ENCODE results near the gene SRRM1.

The SRRM1 gene, protein sequence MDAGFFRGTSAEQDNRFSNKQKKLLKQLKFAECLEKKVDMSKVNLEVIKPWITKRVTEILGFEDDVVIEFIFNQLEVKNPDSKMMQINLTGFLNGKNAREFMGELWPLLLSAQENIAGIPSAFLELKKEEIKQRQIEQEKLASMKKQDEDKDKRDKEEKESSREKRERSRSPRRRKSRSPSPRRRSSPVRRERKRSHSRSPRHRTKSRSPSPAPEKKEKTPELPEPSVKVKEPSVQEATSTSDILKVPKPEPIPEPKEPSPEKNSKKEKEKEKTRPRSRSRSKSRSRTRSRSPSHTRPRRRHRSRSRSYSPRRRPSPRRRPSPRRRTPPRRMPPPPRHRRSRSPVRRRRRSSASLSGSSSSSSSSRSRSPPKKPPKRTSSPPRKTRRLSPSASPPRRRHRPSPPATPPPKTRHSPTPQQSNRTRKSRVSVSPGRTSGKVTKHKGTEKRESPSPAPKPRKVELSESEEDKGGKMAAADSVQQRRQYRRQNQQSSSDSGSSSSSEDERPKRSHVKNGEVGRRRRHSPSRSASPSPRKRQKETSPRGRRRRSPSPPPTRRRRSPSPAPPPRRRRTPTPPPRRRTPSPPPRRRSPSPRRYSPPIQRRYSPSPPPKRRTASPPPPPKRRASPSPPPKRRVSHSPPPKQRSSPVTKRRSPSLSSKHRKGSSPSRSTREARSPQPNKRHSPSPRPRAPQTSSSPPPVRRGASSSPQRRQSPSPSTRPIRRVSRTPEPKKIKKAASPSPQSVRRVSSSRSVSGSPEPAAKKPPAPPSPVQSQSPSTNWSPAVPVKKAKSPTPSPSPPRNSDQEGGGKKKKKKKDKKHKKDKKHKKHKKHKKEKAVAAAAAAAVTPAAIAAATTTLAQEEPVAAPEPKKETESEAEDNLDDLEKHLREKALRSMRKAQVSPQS

GRCh38 chr1:24642481-24643362, at the start of gene SRRM1:
TSS of gene SRRM1 (plus strand) at chr1:24643302. CDS start at chr1:24643327, 25 bp downstream.
- peak; percentile 88 for DNase-seq (ENCODE audit: low spot score)

GRCh38 chr1:24594328-24594598, 48.8 kb upstream of the SRRM1 start:
- no peak for DNase-seq (ENCODE audit: low spot score)

DNA sequence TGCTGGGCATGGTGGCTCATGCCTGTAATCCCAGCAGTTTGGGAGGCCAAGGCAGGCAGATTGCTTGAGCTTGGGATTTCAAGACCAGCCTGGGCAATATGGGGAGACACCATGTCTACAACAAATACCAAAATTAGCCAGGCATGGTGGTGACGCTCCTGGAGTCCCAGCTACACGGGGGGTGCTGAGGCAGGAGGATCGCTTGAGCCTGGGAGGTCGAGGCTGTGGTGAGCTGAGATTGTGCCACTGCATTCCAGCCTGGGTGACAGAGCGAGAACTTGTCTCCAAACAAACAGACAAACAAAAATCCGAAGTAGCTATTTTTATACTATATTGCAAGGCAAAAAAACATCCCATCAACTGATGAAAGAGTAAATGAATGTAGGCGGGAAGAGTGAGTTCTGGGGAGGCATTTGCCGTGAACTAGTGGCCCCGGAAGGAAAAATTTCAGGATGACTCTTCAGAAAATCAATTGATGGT, 46.7 kb upstream of the SRRM1 start:
- no peak for DNase-seq (ENCODE audit: low spot score)

DNA sequence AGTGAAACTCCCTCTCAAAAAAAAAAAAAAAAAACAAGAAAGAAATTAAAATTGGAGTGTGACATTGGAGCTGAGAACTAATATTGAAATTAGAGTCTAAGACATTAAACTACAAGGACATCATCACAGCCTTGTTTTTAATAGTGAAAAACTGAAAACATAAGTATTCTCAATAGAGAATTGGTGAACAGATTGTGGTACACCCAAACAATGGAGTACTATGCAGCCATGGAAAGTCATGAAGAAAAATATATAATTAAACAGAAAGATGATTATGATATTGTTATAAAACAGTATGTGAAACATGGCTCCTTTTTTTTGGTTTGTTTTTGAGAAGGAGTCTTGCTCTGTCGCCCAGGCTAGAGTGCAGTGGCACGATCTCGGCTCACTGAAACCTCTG, 43.8 kb upstream of the SRRM1 start:
- DNase-seq (ENCODE audit: low spot score): no peak

GRCh38 chr1:24600551-24600950, 42.6 kb upstream of the SRRM1 start:
- no peak for DNase-seq (ENCODE audit: low spot score)

- no peak for DNase-seq (ENCODE audit: low spot score)
Measured at GRCh38 chr1:24605534-24606295, 37.4 kb upstream of the SRRM1 start.

GRCh38 chr1:24606296-24606605, 36.9 kb upstream of the SRRM1 start:
- no peak for DNase-seq (ENCODE audit: low spot score)

- no peak for DNase-seq (ENCODE audit: low spot score)
Measured at GRCh38 chr1:24606621-24607020, 36.5 kb upstream of the SRRM1 start.

DNA sequence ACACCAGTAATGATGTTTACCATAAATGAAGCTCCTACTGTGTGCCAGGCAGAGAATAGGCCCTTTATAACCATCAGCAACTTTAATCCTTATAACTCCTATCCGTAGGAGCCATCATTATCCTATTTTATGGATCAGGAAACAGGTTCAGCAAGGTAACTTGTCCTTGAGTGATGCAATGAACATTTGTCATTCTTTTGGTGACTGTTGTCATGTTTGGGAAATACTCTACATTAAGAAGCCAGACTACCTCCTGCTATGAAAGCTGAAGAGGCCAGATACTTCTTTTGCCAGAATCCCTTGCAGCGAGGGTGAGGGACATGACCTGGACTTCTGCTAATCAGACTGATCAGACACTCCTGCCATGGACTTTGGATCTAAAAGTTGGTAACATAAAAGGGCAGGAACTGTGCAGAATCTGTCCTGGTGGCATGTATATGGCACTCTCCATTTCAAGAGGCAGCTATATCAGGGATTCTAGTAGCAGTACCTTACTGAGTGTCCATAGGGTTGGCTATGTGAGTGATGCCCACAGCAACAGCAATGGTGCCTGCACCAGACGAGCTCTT, 33.1 kb upstream of the SRRM1 start:
- DNase-seq (ENCODE audit: low spot score): no peak

GRCh38 chr1:24619376-24619775, 23.7 kb upstream of the SRRM1 start:
- no peak for DNase-seq (ENCODE audit: low spot score)

DNA sequence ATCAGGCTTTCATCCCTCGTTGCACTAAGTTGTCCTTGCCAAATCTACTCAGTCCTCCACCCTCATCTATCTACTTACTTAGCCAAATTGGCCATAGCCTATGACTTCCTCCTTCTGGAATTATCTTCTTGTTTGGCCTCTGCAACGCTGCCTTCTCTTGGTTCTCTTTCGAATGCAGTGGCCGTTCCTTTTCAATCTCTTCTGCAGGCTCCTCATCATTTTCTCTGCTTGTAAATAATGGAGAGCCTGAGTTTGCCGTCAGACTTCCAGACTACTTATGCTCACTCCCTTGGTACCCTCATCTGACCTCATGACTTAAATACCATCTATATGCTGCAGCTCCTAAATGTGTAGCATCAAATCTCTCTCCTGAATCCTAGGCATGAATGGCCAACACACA, 22.4 kb upstream of the SRRM1 start:
- DNase-seq (ENCODE audit: low spot score): no peak

DNA sequence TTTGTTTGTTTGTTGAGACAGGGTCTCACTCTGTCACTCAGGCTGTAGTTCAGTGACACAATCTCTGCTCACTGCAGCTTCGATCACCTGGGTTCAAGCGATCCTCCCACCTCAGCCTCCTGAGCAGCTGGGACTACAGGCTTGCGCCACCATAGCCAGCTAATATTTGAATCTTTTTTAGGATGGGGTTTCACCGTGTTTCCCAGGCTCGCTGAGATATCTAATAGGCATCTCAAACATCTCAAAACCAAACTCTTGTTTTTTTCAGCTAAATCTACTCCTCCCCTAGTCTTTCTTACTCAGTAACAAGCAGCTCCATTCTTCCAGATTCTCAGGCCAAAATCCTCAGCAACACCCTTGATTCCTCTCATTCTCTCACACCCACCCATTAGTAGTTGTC, 22.0 kb upstream of the SRRM1 start:
- no peak for DNase-seq (ENCODE audit: low spot score)

DNA sequence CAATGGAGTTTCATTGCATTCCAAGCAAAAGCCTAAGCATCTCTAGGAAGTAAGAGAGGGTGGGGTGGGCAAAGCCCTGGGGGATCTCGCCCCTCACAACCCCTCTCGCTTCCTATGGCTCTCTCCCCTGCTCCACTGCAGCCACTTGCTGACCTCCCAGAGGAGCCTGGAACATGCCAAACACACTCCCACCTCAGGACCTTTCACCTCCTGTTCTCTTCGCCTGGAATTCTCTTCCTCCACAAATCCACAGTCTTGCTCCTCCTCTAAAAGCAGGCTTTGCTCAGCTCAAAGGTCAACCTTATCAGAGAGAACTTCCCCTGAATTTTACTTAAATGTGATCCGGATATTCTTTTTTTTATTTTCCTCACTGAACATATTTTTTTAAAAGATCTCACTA, 20.9 kb upstream of the SRRM1 start:
- no peak for DNase-seq (ENCODE audit: low spot score)

DNA sequence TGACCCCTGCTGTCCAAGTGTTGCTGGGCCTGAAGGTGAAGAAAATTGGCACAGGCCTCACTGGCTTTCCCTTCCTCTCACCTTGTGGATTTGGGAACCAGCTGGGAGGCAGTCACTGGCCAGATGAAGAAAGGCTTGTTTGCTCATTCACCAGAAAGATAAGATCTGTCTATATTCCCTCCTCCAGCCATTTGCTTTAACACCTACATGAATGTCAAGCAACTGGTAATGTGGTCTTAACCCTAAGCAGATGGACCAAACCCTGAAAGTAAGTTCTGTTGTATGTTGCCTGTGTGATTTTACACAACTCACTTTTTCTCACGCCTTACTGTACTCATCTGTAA, 10.3 kb upstream of the SRRM1 start:
- no peak for DNase-seq (ENCODE audit: low spot score)

DNA sequence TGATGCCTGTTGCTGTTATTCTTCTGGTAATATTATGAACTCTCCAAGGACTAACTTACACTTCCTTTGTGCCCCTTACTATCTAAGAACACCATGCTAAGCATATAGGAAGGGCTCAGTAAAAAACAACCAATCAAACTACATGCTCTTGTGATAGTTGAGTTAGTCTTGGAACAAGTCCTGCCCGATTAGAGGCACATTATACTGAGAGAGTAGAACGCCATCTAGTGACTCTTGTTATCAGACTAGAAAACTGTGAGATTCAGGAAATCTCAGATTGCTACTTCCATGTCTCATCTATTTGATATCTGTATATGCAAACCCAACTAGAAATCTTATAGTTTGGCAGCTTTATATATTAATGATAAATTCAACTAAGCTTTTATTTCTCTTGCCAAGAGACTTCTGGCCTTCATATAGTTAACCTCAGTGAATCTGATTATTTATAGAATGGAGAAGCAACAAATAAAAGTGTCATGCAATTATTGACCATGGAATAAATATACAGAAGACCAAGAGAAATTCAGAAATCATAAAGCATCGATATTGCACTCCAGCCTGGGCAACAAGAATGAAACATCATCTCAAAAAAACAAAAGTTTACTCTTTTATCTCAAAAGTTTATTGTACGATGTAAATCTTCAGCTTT, 7.8 kb upstream of the SRRM1 start:
- DNase-seq (ENCODE audit: low spot score): peak; percentile 43

GRCh38 chr1:24636661-24637357, 6.3 kb upstream of the SRRM1 start:
- no peak for DNase-seq (ENCODE audit: low spot score)

- DNase-seq (ENCODE audit: low spot score): no peak
Measured at GRCh38 chr1:24639094-24639493, 4.0 kb upstream of the SRRM1 start.

GRCh38 chr1:24639881-24640280, 3.2 kb upstream of the SRRM1 start:
- no peak for DNase-seq (ENCODE audit: low spot score)

- no peak for DNase-seq (ENCODE audit: low spot score)
Measured at GRCh38 chr1:24640288-24640687, 2.8 kb upstream of the SRRM1 start.

GRCh38 chr1:24641646-24642151, 1.4 kb upstream of the SRRM1 start:
- DNase-seq (ENCODE audit: low spot score): no peak
